A549 (cell line): Measurements from ENCODE around the gene CER1. TPM values are rescaled to one million over a fixed set of nuclear protein-coding genes. Genes with fewer than 3 reads are reported as not detected.

Experiments used
- ATAC-seq, 2 experiments: fragments of 200-7000 bp in 1 of 2; fragments of >200 bp in 1 of 2; cut with Nextera tagmentation in 1 of 2; cut with Tn5 transposase in 1 of 2; 3 replicates each; pipeline versions ENCODE4 v1.8.0 to v1.9.1; 2018 to 2020; ENCODE audit warnings: mild to moderate bottlenecking in 1 of 2, moderate library complexity in 1 of 2
- CTCF ChIA-PET: fragments of 300-600 bp; sonication (Branson Sonifier 250); formaldehyde crosslinking; extraction: SDS; loops from one replicate; lab custom pipeline; 2021; ENCODE audit warnings: antibody characterized with exemption, inconsistent platforms; lab: Yijun Ruan, JAX
- POLR2A ChIA-PET: fragments of 350-600 bp; formaldehyde crosslinking; extraction: SDS; loops from one replicate; lab custom pipeline; 2021; ENCODE audit warnings: antibody characterized with exemption, inconsistent platforms; lab: Yijun Ruan, JAX
- DNase-seq, 2 experiments: peaks; one replicate each; pipeline versions ENCODE4 v3.0.0 to v3.0.0-alpha.2; 2011 to 2016; ENCODE audit warnings: low read depth in 1 of 2, low spot score in 1 of 2
- FAIRE-seq: peaks from 2 replicates; lab custom pipeline; 2011; peaks lifted over from hg19 to GRCh38; lab: Jason Lieb, UNC
- H3K27ac ChIP-seq, 2 experiments: fragments of >200 bp; sonication (Bioruptor Twin); formaldehyde crosslinking; 3 replicates each; pipeline ENCODE4 v1.5.1; 2016 to 2017
- H3K4me1 ChIP-seq: fragments of >200 bp; sonication (Bioruptor Twin); formaldehyde crosslinking; 3 replicates; pipeline ENCODE4 v1.6.1; 2016
- H3K4me2 ChIP-seq: fragments of >200 bp; sonication (Bioruptor Twin); formaldehyde crosslinking; 3 replicates; pipeline ENCODE4 v1.6.1; 2016
- H3K4me3 ChIP-seq: fragments of >200 bp; sonication (Bioruptor Twin); formaldehyde crosslinking; 3 replicates; pipeline ENCODE4 v1.5.1; 2016
- H3K9me3 ChIP-seq: fragments of >200 bp; sonication (Bioruptor Twin); formaldehyde crosslinking; 3 replicates; pipeline ENCODE4 v1.6.1; 2016
- EHF ChIP-seq: fragments of 250-450 bp; sonication (Bioruptor Pico); IDR thresholded peaks from 2 replicates; pipeline ENCODE4 v1.5.0; 2020; ENCODE audit warnings: mild to moderate bottlenecking
- EHMT2 ChIP-seq: fragments of 200-600 bp; sonication (generic); IDR thresholded peaks from 2 replicates; pipeline ENCODE4 v1.6.1; 2016; ENCODE audit warnings: antibody characterized with exemption, low read depth, mild to moderate bottlenecking, moderate library complexity
- FOXS1 ChIP-seq: fragments of 250-450 bp; sonication (Bioruptor Pico); IDR thresholded peaks from 2 replicates; pipeline ENCODE4 v1.5.0; 2020; ENCODE audit warnings: mild to moderate bottlenecking, moderate library complexity
- KDM1A ChIP-seq: fragments of 200-600 bp; sonication (generic); IDR thresholded peaks from 2 replicates; pipeline ENCODE4 v1.6.1; 2016; ENCODE audit warnings: low read depth, mild to moderate bottlenecking
- KDM5A ChIP-seq: fragments of 200-600 bp; sonication (generic); IDR thresholded peaks from 2 replicates; pipeline ENCODE4 v1.6.1; 2016; ENCODE audit warnings: antibody characterized with exemption, mild to moderate bottlenecking
- POLR2A ChIP-seq: IDR thresholded peaks from 2 replicates; pipeline ENCODE4 v1.6.1; 2012; ENCODE audit warnings: mild to moderate bottlenecking, low read length
- RAD21 ChIP-seq, 2 experiments: fragments of >200 bp in 1 of 2; sonication (Bioruptor Twin) in 1 of 2; formaldehyde crosslinking in 1 of 2; IDR thresholded peaks in 1 of 2; conservative IDR thresholded peaks in 1 of 2; 2 replicates in 1 of 2; 3 replicates in 1 of 2; pipeline ENCODE4 v1.6.1; 2012 to 2018; ENCODE audit warnings: inconsistent platforms in 1 of 2
- RCOR1 ChIP-seq: fragments of 150-350 bp; IDR thresholded peaks from 2 replicates; pipeline ENCODE4 v1.6.1; 2014; ENCODE audit warnings: antibody characterized with exemption, low read length, low read depth
- SMC3 ChIP-seq: fragments of >200 bp; sonication (Bioruptor Twin); formaldehyde crosslinking; IDR thresholded peaks from 3 replicates; pipeline ENCODE4 v1.6.1; 2018; ENCODE audit warnings: inconsistent platforms
- SREBF2 ChIP-seq: fragments of 450-650 bp; IDR thresholded peaks from 2 replicates; pipeline ENCODE4 v1.6.1; 2014; ENCODE audit warnings: mild to moderate bottlenecking, moderate library complexity
- TP53 ChIP-seq: fragments of 250-450 bp; sonication (Bioruptor Pico); IDR thresholded peaks from 2 replicates; pipeline ENCODE4 v1.5.0; 2021; ENCODE audit warnings: mild to moderate bottlenecking, moderate library complexity
- ZC3H11A ChIP-seq: fragments of 450-650 bp; IDR thresholded peaks from 2 replicates; pipeline ENCODE4 v1.6.1; 2014; ENCODE audit warnings: antibody characterized with exemption, mild to moderate bottlenecking
- WGBS: methylation state at CpG from one replicate; pipeline ENCODE4 v1.1.6; 2017; ENCODE audit errors: missing lambda C conversion rate; 5-methylcytosine and 5-hydroxymethylcytosine counted together
- polyA plus RNA-seq, 4 experiments: library from polyadenylated mRNA; depleted of rRNA in 3 of 4; stranded (reverse); fragments of >200 nt; fragmentation: RNase III in 1 of 4; extraction: RNeasy Plus Mini Kit Qiagen cat#74134 plus additional on column Dnase treatment in 1 of 4; gene quantifications; 2 replicates in 3 of 4; 3 replicates in 1 of 4; pipeline ENCODE4 v1.2.3, GENCODE V29; 2011 to 2017
- TF ChIP-seq, protein P1 (sequence below): fragments of >200 bp; sonication (Bioruptor Twin); formaldehyde crosslinking; IDR thresholded peaks from 3 replicates; pipeline ENCODE4 v1.5.1; 2016
- TF ChIP-seq, protein P2 (sequence below): fragments of >200 bp; sonication (Bioruptor Twin); formaldehyde crosslinking; IDR thresholded peaks from 3 replicates; pipeline ENCODE4 v1.6.1; 2016
- TF ChIP-seq, protein P3 (sequence below): fragments of 200-600 bp; sonication (generic); IDR thresholded peaks from 2 replicates; pipeline ENCODE4 v1.6.1; 2016; ENCODE audit warnings: antibody characterized with exemption, mild to moderate bottlenecking, moderate library complexity
- TF ChIP-seq, protein P4 (sequence below): fragments of >200 bp; sonication (Bioruptor Twin); formaldehyde crosslinking; IDR thresholded peaks from 2 replicates; pipeline ENCODE4 v1.6.1; 2016
- TF ChIP-seq, protein P5 (sequence below): IDR thresholded peaks from 2 replicates; pipeline ENCODE4 v1.6.1; 2012; ENCODE audit warnings: low read depth, borderline replicate concordance

Gene CER1
- polyA plus RNA-seq, 2 of the 4 experiments (the other 2 are of a cell fraction), result not detected

- Histone ChIP-seq H3K4me3 (peak overlapping the region; percentile 26; the same call in 1 of the 3 replicates), H3K4me2 (peak overlapping the region; percentile 84)
- FAIRE-seq, result peak; percentile 88
- TF ChIP-seq, protein P1, sequence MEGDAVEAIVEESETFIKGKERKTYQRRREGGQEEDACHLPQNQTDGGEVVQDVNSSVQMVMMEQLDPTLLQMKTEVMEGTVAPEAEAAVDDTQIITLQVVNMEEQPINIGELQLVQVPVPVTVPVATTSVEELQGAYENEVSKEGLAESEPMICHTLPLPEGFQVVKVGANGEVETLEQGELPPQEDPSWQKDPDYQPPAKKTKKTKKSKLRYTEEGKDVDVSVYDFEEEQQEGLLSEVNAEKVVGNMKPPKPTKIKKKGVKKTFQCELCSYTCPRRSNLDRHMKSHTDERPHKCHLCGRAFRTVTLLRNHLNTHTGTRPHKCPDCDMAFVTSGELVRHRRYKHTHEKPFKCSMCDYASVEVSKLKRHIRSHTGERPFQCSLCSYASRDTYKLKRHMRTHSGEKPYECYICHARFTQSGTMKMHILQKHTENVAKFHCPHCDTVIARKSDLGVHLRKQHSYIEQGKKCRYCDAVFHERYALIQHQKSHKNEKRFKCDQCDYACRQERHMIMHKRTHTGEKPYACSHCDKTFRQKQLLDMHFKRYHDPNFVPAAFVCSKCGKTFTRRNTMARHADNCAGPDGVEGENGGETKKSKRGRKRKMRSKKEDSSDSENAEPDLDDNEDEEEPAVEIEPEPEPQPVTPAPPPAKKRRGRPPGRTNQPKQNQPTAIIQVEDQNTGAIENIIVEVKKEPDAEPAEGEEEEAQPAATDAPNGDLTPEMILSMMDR, result peak; percentile 78
- TF ChIP-seq KDM1A (no peak), SMC3 (peak; percentile 74), RAD21 (conservative IDR thresholded peaks at IDR 0.05 in 1 of 2, IDR thresholded peaks at IDR 0.05 in 1 of 2) (peak; percentile 78)
- TF ChIP-seq, all 56 proteins: peak for 3
- ATAC-seq, result peak; percentile 49 to 68; a peak in 5 of 6 replicates
- ChIA-PET POLR2A (no interaction called here), CTCF (interaction anchor here (0.7 to 2.8 kb wide), 42 partner anchors 11 to 1741 kb away, joined by 3 to 29 read pairs (median 4); partner anchors contain the start of gene CER1)
- Histone ChIP-seq H3K4me1 (no peaks in the 10 kb centered on the region), H3K27ac (no peak overlapping the region), H3K9me3 (no peaks in the 10 kb centered on the region)
- DNase-seq, result peak; percentile 23 to 52
- 12% methylated on average over 8 of the region's 8 CpGs for WGBS
Measured at GRCh38 chr9:14768405-14769229, 46.1 kb upstream of the CER1 start.

DNA sequence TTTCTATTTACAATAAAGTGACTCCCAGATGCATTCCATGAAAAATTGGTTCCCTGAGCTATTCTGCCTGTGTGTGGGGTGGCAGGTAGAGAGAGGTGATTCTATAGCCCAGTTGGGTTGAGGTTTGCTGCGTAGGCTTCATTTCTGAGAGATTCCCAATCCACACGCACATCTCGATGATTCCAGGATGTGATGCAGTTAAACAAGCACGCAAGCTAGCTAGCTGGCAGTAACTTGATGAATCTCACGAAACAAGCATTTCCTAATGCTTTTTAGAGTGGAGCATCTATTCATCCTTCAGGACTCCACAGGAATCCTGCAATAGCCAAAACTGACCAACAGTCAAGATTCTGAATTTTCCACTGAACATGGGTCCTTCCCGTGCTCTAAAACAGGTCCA, 43.8 kb upstream of the CER1 start:
- Histone ChIP-seq H3K4me1 (no peaks in the 10 kb centered on the region), H3K4me2 (no peak overlapping the region), H3K9me3 (no peaks in the 10 kb centered on the region), H3K27ac (no peak overlapping the region)
- FAIRE-seq, result no peak
- CTCF ChIA-PET, result interaction anchor here (0.7 to 3.3 kb wide), 6 partner anchors 9 to 324 kb away, joined by 3 to 12 read pairs (median 5); no protein-coding TSS in a partner anchor
- 41% methylated on average over 6 of the region's 6 CpGs for WGBS
- no peak for DNase-seq
- no peak for ATAC-seq
- no peak for TF ChIP-seq EHF (CRISPR knock-in tag)
- TF ChIP-seq, protein P2, sequence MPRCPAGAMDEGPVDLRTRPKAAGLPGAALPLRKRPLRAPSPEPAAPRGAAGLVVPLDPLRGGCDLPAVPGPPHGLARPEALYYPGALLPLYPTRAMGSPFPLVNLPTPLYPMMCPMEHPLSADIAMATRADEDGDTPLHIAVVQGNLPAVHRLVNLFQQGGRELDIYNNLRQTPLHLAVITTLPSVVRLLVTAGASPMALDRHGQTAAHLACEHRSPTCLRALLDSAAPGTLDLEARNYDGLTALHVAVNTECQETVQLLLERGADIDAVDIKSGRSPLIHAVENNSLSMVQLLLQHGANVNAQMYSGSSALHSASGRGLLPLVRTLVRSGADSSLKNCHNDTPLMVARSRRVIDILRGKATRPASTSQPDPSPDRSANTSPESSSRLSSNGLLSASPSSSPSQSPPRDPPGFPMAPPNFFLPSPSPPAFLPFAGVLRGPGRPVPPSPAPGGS, result no peak
- TF ChIP-seq TP53, result no peak
- TF ChIP-seq KDM5A, result no peak
- TF ChIP-seq EHMT2, result no peak
- no peak for TF ChIP-seq POLR2A
- no peak for TF ChIP-seq SREBF2
- TF ChIP-seq, protein P3, sequence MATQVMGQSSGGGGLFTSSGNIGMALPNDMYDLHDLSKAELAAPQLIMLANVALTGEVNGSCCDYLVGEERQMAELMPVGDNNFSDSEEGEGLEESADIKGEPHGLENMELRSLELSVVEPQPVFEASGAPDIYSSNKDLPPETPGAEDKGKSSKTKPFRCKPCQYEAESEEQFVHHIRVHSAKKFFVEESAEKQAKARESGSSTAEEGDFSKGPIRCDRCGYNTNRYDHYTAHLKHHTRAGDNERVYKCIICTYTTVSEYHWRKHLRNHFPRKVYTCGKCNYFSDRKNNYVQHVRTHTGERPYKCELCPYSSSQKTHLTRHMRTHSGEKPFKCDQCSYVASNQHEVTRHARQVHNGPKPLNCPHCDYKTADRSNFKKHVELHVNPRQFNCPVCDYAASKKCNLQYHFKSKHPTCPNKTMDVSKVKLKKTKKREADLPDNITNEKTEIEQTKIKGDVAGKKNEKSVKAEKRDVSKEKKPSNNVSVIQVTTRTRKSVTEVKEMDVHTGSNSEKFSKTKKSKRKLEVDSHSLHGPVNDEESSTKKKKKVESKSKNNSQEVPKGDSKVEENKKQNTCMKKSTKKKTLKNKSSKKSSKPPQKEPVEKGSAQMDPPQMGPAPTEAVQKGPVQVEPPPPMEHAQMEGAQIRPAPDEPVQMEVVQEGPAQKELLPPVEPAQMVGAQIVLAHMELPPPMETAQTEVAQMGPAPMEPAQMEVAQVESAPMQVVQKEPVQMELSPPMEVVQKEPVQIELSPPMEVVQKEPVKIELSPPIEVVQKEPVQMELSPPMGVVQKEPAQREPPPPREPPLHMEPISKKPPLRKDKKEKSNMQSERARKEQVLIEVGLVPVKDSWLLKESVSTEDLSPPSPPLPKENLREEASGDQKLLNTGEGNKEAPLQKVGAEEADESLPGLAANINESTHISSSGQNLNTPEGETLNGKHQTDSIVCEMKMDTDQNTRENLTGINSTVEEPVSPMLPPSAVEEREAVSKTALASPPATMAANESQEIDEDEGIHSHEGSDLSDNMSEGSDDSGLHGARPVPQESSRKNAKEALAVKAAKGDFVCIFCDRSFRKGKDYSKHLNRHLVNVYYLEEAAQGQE, result no peak
- no peak for TF ChIP-seq KDM1A
- TF ChIP-seq, protein P4, sequence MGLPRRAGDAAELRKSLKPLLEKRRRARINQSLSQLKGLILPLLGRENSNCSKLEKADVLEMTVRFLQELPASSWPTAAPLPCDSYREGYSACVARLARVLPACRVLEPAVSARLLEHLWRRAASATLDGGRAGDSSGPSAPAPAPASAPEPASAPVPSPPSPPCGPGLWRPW, result no peak
- no peak for TF ChIP-seq RCOR1
- TF ChIP-seq, protein P5, sequence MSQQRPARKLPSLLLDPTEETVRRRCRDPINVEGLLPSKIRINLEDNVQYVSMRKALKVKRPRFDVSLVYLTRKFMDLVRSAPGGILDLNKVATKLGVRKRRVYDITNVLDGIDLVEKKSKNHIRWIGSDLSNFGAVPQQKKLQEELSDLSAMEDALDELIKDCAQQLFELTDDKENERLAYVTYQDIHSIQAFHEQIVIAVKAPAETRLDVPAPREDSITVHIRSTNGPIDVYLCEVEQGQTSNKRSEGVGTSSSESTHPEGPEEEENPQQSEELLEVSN, result no peak
- TF ChIP-seq ZC3H11A, result no peak
- no peak for TF ChIP-seq FOXS1 (CRISPR knock-in tag)
- TF ChIP-seq, all 56 proteins: peak for 0
- H3K4me3 ChIP-seq, result no peak overlapping the region
- POLR2A ChIA-PET, result no interaction called here
